ENCODE measurements around the gene GZF1.
A peak's percentile ranks its signal among the peaks of the same experiment; 100 is the strongest.

DNA sequence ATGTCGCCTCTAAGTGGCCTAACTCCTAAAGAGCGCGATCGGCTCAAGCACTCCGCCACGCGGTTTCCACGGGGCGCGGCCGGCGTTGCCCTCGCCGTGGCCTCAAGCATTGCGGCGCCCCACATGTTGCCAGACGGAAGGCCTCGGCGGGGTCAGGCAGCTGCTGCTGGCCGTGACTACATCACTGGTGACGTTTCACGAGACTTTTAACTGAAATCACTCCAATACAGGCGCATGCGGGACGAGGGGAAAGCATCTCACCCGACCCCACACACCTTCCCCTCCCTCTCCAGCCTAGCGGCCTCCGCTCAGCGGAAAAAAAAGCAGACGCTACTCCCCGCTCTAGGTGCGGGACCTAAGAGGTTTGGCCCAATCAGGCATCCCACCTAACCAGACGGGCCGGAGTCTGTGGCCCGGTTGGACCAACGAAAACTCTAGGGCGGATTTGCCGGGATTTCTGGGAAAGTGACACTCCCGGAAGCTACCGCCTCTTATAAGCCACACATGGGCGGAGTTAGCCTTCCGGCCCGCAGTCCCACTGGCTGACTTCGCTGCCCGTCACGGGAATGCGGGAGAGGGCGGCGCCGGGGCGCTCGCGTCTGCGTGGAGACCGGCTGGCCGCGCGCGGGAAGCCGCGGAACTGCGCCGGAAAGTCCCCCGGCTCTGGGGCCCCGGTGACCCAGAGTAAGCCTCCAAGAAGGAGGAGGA lies 11.6 kb upstream of the GZF1 start, which contains the start of gene NXT1:
- TF ChIP-seq TAF1 (IDR thresholded peaks at IDR 0.05; ENCODE audit: borderline replicate concordance, low read depth, low read length) (no peak), POLR2A (IDR thresholded peaks at IDR 0.05; ENCODE audit: low read depth, low read length) (peak; percentile 77; the same call in 1 of the 2 replicates), POLR2AphosphoS5 (IDR thresholded peaks at IDR 0.05; ENCODE audit: low read depth, low read length) (peak; percentile 79)
